NCI-H345 treated with DMSO at 0.1 percent for 48 hours (cell line): Measurements from ENCODE around the gene CBFA2T2.
"Not testable (repeated sequence)": the region's sequence is repeated elsewhere in the genome, so short reads cannot be mapped to it uniquely, and the experiment has no call there.

Experiments
- DNase-seq: peaks from one replicate; lab custom pipeline; 2025; ENCODE audit not compliant: unreplicated experiment; lab: John Stamatoyannopoulos, UW

Gene CBFA2T2

GRCh38 chr20:33568868-33569801 lies 79.2 kb downstream of the CBFA2T2 start:
- DNase-seq, result peak; percentile 58

- peak; percentile 58 for DNase-seq
These were observed 80.0 kb downstream of the CBFA2T2 start for GRCh38 chr20:33569802-33570391.

GRCh38 chr20:33570743-33571142 lies 80.8 kb downstream of the CBFA2T2 start:
- no peak for DNase-seq

- not testable (repeated sequence) for DNase-seq
These were observed 83.4 kb downstream of the CBFA2T2 start for GRCh38 chr20:33573268-33573667.

- no peak for DNase-seq
These were observed 85.4 kb downstream of the CBFA2T2 start for GRCh38 chr20:33575282-33575681.

GRCh38 chr20:33576432-33577125 lies 86.7 kb downstream of the CBFA2T2 start:
- DNase-seq, result peak; percentile 21

GRCh38 chr20:33578510-33578909 lies 88.6 kb downstream of the CBFA2T2 start:
- no peak for DNase-seq

- DNase-seq, result no peak
These were observed 93.2 kb downstream of the CBFA2T2 start for GRCh38 chr20:33583143-33583542.

- DNase-seq, result no peak
These were observed 95.1 kb downstream of the CBFA2T2 start for GRCh38 chr20:33584976-33585375.

- DNase-seq, result no peak
These were observed 95.5 kb downstream of the CBFA2T2 start for GRCh38 chr20:33585413-33585812.

- DNase-seq, result peak; percentile 16
These were observed 99.2 kb downstream of the CBFA2T2 start for GRCh38 chr20:33589059-33589458.

GRCh38 chr20:33591901-33592300 lies 102.0 kb downstream of the CBFA2T2 start:
- not testable (repeated sequence) for DNase-seq

GRCh38 chr20:33594743-33595142 lies 104.8 kb downstream of the CBFA2T2 start:
- no peak for DNase-seq

GRCh38 chr20:33600414-33600813 lies 110.5 kb downstream of the CBFA2T2 start:
- no peak for DNase-seq

- DNase-seq, result no peak
These were observed 111.1 kb downstream of the CBFA2T2 start for GRCh38 chr20:33600981-33601380.

GRCh38 chr20:33601861-33602260 lies 112.0 kb downstream of the CBFA2T2 start:
- no peak for DNase-seq

- DNase-seq, result no peak
These were observed 113.1 kb downstream of the CBFA2T2 start for GRCh38 chr20:33602826-33603590.

GRCh38 chr20:33604084-33604990 lies 114.4 kb downstream of the CBFA2T2 start:
- no peak for DNase-seq

GRCh38 chr20:33604991-33605370 lies 115.1 kb downstream of the CBFA2T2 start:
- DNase-seq, result no peak
